ENCODE results near the gene KIF20A. TPM values are rescaled to one million over a fixed set of nuclear protein-coding genes. Genes with fewer than 3 reads are reported as not detected.
A peak's percentile ranks its signal among the peaks of the same experiment; 100 is the strongest.
"Not testable (repeated sequence)": the region's sequence is repeated elsewhere in the genome, so short reads cannot be mapped to it uniquely, and the experiment has no call there.

The KIF20A gene
- total RNA-seq, 1 donor: 7.2 TPM

DNA sequence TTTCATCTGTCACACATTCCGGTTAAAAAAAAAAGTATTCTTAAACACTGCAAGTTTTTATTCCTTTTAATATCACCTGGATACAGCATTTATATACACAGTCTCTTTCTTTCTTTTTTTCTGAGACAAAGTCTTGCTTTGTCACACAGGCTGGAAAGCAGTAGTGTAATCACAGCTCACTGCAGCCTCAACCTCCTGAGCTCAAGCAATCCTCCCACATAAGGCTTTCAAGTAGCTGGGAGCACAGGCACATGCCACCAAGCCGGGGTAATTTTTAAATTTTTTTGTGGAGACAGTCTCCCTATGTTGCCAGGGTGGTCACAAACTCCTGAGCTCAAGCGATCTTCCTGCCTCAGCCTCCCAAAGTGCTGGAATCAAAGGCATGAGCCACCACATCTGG lies 13.9 kb downstream of the KIF20A start:
- no peaks in the 10 kb centered on the region for H3K4me1 ChIP-seq (ENCODE audit: insufficient read depth, low read length)
- no peak overlapping the region for H3K4me3 ChIP-seq (ENCODE audit: insufficient read depth, low read length)
- no peak overlapping the region for H2AFZ ChIP-seq (ENCODE audit: low read length)
- H4K20me1 ChIP-seq (ENCODE audit: insufficient read depth, low read length): no peaks in the 10 kb centered on the region
- DNase-seq (ENCODE audit: insufficient read length, low spot score, missing footprints): no peak
- H3K36me3 ChIP-seq (ENCODE audit: insufficient read depth, low read length): peaks cover 60% of the 10 kb centered on the region
- no peaks in the 10 kb centered on the region for H3K27me3 ChIP-seq (ENCODE audit: insufficient read depth, low read length)
- H3K79me2 ChIP-seq (ENCODE audit: insufficient read depth, low read length): no peaks in the 10 kb centered on the region
- H3K4me2 ChIP-seq (ENCODE audit: insufficient read depth, low read length): no peak overlapping the region
- no peak for TF ChIP-seq CTCF (IDR thresholded peaks at IDR 0.05; ENCODE audit: extremely low read depth, low read depth, low read length)
- no peak overlapping the region for H3K27ac ChIP-seq (ENCODE audit: low read depth, low read length)
- H3K9me3 ChIP-seq (ENCODE audit: low read depth, low read length): no peaks in the 10 kb centered on the region

- not testable (repeated sequence) for H3K27me3 ChIP-seq (ENCODE audit: insufficient read depth, low read length); H4K20me1 ChIP-seq (ENCODE audit: insufficient read depth, low read length); H3K27ac ChIP-seq (ENCODE audit: low read depth, low read length); H2AFZ ChIP-seq (ENCODE audit: low read length); H3K4me3 ChIP-seq (ENCODE audit: insufficient read depth, low read length); H3K9me3 ChIP-seq (ENCODE audit: low read depth, low read length); H3K4me1 ChIP-seq (ENCODE audit: insufficient read depth, low read length); H3K79me2 ChIP-seq (ENCODE audit: insufficient read depth, low read length); DNase-seq (ENCODE audit: insufficient read length, low spot score, missing footprints); H3K4me2 ChIP-seq (ENCODE audit: insufficient read depth, low read length)
- H3K36me3 ChIP-seq (ENCODE audit: insufficient read depth, low read length): peaks cover 60% of the 10 kb centered on the region
Measured at GRCh38 chr5:138193859-138194258, 14.9 kb downstream of the KIF20A start.

GRCh38 chr5:138210985-138211384 lies 32.1 kb downstream of the KIF20A start:
- TF ChIP-seq CTCF (IDR thresholded peaks at IDR 0.05; ENCODE audit: extremely low read depth, low read depth, low read length): no peak
- peaks cover 57% of the 10 kb centered on the region for H3K79me2 ChIP-seq (ENCODE audit: insufficient read depth, low read length)

GRCh38 chr5:138212828-138213160 lies 33.9 kb downstream of the KIF20A start:
- H3K79me2 ChIP-seq (ENCODE audit: insufficient read depth, low read length): peaks cover 51% of the 10 kb centered on the region
- H3K4me2 ChIP-seq (ENCODE audit: insufficient read depth, low read length): peak overlapping the region; percentile 99
- no peak for TF ChIP-seq CTCF (IDR thresholded peaks at IDR 0.05; ENCODE audit: extremely low read depth, low read depth, low read length)
- H3K36me3 ChIP-seq (ENCODE audit: insufficient read depth, low read length): peaks cover 6% of the 10 kb centered on the region
- DNase-seq (ENCODE audit: insufficient read length, low spot score, missing footprints): peak; percentile 45
- peaks cover 4% of the 10 kb centered on the region for H4K20me1 ChIP-seq (ENCODE audit: insufficient read depth, low read length)
- no peaks in the 10 kb centered on the region for H3K9me3 ChIP-seq (ENCODE audit: low read depth, low read length)
- H3K4me3 ChIP-seq (ENCODE audit: insufficient read depth, low read length): peak overlapping the region; percentile 100
- peak overlapping the region; percentile 97 for H3K27ac ChIP-seq (ENCODE audit: low read depth, low read length)
- peaks cover 14% of the 10 kb centered on the region for H3K4me1 ChIP-seq (ENCODE audit: insufficient read depth, low read length)
- H2AFZ ChIP-seq (ENCODE audit: low read length): peak overlapping the region; percentile 100
- no peaks in the 10 kb centered on the region for H3K27me3 ChIP-seq (ENCODE audit: insufficient read depth, low read length)

More at GRCh38 chr5:138210985-138211384, 32.1 kb downstream of the KIF20A start:
- no peaks in the 10 kb centered on the region for H3K27me3 ChIP-seq (ENCODE audit: insufficient read depth, low read length)
- peaks cover 4% of the 10 kb centered on the region for H4K20me1 ChIP-seq (ENCODE audit: insufficient read depth, low read length)
- H3K4me2 ChIP-seq (ENCODE audit: insufficient read depth, low read length): no peak overlapping the region
- H3K36me3 ChIP-seq (ENCODE audit: insufficient read depth, low read length): peaks cover 6% of the 10 kb centered on the region
- DNase-seq (ENCODE audit: insufficient read length, low spot score, missing footprints): no peak
- H3K4me1 ChIP-seq (ENCODE audit: insufficient read depth, low read length): peaks cover 14% of the 10 kb centered on the region
- H3K27ac ChIP-seq (ENCODE audit: low read depth, low read length): no peak overlapping the region
- no peak overlapping the region for H3K4me3 ChIP-seq (ENCODE audit: insufficient read depth, low read length)
- no peaks in the 10 kb centered on the region for H3K9me3 ChIP-seq (ENCODE audit: low read depth, low read length)
- H2AFZ ChIP-seq (ENCODE audit: low read length): no peak overlapping the region

Measured in osteoblast (primary cell).